GM23338 (cell line): ENCODE measurements around the gene SMIM28.

Source experiments
- EZH2 ChIP-seq: fragments of 200-600 bp; sonication (generic); IDR thresholded peaks from one replicate; pipeline ENCODE4 v1.8.0; 2017; ENCODE audit warnings: antibody characterized with exemption, mild to moderate bottlenecking, low read depth; ENCODE audit not compliant: unreplicated experiment
- EZH2phosphoT487 ChIP-seq: fragments of 200-600 bp; sonication (generic); IDR thresholded peaks from one replicate; pipeline ENCODE4 v1.8.1; 2018; ENCODE audit warnings: antibody characterized with exemption; ENCODE audit not compliant: unreplicated experiment
- POLR2AphosphoS5 ChIP-seq: IDR thresholded peaks from 2 replicates; pipeline ENCODE4 v1.6.1; 2016; ENCODE audit warnings: antibody characterized with exemption, low read depth
- ZNF114 ChIP-seq: fragments of 250-450 bp; sonication (Bioruptor Pico); IDR thresholded peaks from 2 replicates; pipeline ENCODE4 v1.5.0; 2020; ENCODE audit warnings: mild to moderate bottlenecking, moderate library complexity
- TF ChIP-seq, protein P1 (sequence below): IDR thresholded peaks from one replicate; pipeline ENCODE4 v1.6.1; 2018; ENCODE audit warnings: antibody characterized with exemption; ENCODE audit not compliant: unreplicated experiment
- TF ChIP-seq, protein P2 (sequence below), 2 experiments: fragments of 200-600 bp in 1 of 2; sonication (generic) in 1 of 2; conservative IDR thresholded peaks; 2 replicates each; pipeline versions ENCODE4 v1.5.1 to v1.6.1; 2016 to 2017; ENCODE audit warnings: antibody characterized with exemption in 2 of 2, low read depth in 2 of 2, mild to moderate bottlenecking in 2 of 2, moderate library complexity in 1 of 2

DNA sequence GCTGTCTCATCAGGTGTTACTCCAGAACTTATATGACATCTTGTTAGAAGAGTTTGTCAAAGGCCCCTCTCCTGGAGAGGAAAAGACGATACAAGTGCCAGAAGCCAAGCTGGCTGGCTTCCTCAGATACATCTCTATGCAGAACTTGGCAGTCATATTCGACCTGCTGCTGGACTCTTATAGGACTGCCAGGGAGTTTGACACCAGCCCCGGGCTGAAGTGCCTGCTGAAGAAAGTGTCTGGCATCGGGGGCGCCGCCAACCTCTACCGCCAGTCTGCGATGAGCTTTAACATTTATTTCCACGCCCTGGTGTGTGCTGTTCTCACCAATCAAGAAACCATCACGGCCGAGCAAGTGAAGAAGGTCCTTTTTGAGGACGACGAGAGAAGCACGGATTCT is 43.7 kb upstream of the SMIM28 start:
- TF ChIP-seq, protein P1, sequence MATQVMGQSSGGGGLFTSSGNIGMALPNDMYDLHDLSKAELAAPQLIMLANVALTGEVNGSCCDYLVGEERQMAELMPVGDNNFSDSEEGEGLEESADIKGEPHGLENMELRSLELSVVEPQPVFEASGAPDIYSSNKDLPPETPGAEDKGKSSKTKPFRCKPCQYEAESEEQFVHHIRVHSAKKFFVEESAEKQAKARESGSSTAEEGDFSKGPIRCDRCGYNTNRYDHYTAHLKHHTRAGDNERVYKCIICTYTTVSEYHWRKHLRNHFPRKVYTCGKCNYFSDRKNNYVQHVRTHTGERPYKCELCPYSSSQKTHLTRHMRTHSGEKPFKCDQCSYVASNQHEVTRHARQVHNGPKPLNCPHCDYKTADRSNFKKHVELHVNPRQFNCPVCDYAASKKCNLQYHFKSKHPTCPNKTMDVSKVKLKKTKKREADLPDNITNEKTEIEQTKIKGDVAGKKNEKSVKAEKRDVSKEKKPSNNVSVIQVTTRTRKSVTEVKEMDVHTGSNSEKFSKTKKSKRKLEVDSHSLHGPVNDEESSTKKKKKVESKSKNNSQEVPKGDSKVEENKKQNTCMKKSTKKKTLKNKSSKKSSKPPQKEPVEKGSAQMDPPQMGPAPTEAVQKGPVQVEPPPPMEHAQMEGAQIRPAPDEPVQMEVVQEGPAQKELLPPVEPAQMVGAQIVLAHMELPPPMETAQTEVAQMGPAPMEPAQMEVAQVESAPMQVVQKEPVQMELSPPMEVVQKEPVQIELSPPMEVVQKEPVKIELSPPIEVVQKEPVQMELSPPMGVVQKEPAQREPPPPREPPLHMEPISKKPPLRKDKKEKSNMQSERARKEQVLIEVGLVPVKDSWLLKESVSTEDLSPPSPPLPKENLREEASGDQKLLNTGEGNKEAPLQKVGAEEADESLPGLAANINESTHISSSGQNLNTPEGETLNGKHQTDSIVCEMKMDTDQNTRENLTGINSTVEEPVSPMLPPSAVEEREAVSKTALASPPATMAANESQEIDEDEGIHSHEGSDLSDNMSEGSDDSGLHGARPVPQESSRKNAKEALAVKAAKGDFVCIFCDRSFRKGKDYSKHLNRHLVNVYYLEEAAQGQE, result no peak
- TF ChIP-seq, protein P2, sequence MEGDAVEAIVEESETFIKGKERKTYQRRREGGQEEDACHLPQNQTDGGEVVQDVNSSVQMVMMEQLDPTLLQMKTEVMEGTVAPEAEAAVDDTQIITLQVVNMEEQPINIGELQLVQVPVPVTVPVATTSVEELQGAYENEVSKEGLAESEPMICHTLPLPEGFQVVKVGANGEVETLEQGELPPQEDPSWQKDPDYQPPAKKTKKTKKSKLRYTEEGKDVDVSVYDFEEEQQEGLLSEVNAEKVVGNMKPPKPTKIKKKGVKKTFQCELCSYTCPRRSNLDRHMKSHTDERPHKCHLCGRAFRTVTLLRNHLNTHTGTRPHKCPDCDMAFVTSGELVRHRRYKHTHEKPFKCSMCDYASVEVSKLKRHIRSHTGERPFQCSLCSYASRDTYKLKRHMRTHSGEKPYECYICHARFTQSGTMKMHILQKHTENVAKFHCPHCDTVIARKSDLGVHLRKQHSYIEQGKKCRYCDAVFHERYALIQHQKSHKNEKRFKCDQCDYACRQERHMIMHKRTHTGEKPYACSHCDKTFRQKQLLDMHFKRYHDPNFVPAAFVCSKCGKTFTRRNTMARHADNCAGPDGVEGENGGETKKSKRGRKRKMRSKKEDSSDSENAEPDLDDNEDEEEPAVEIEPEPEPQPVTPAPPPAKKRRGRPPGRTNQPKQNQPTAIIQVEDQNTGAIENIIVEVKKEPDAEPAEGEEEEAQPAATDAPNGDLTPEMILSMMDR (conservative IDR thresholded peaks at IDR 0.05; ENCODE audit: low read depth in 2 of 2), result no peak
- TF ChIP-seq EZH2 (no peak), EZH2phosphoT487 (no peak), POLR2AphosphoS5 (no peak), ZNF114 (CRISPR knock-in tag) (no peak)
